HG03432 (cell line): ENCODE results near the gene ZNF473.
"Not testable (repeated sequence)": the region's sequence is repeated elsewhere in the genome, so short reads cannot be mapped to it uniquely, and the experiment has no call there.

Experiments used
- ATAC-seq: cut with Tn5 transposase; IDR thresholded peaks from one replicate; pipeline ENCODE4 v1.9.1; 2021; ENCODE audit warnings: mild to moderate bottlenecking, moderate library complexity; ENCODE audit not compliant: unreplicated experiment

Gene ZNF473

GRCh38 chr19:50047671-50048070 lies 21.9 kb downstream of the ZNF473 start:
- ATAC-seq = no peak

- ATAC-seq = no peak
These were observed 24.8 kb downstream of the ZNF473 start for GRCh38 chr19:50050406-50051227.

- not testable (repeated sequence) for ATAC-seq
These were observed 25.6 kb downstream of the ZNF473 start for GRCh38 chr19:50051228-50051895.

GRCh38 chr19:50051964-50052363 lies 26.2 kb downstream of the ZNF473 start:
- ATAC-seq = no peak

- ATAC-seq = no peak
These were observed 27.3 kb downstream of the ZNF473 start for GRCh38 chr19:50053119-50053518.

GRCh38 chr19:50058425-50058824 lies 32.6 kb downstream of the ZNF473 start:
- ATAC-seq = no peak

GRCh38 chr19:50059045-50059444 lies 33.2 kb downstream of the ZNF473 start:
- ATAC-seq = no peak

GRCh38 chr19:50060107-50060506 lies 34.3 kb downstream of the ZNF473 start:
- no peak for ATAC-seq

- ATAC-seq = no peak
These were observed 35.8 kb downstream of the ZNF473 start for GRCh38 chr19:50061650-50062049.

- no peak for ATAC-seq
These were observed 40.1 kb downstream of the ZNF473 start for GRCh38 chr19:50065938-50066337.

GRCh38 chr19:50067575-50067974 lies 41.8 kb downstream of the ZNF473 start:
- no peak for ATAC-seq

GRCh38 chr19:50068382-50068781 lies 42.6 kb downstream of the ZNF473 start:
- not testable (repeated sequence) for ATAC-seq

- not testable (repeated sequence) for ATAC-seq
These were observed 49.3 kb downstream of the ZNF473 start for GRCh38 chr19:50075076-50075475.

GRCh38 chr19:50075644-50076372 lies 50.0 kb downstream of the ZNF473 start:
- ATAC-seq = not testable (repeated sequence)

GRCh38 chr19:50076581-50077355 lies 51.0 kb downstream of the ZNF473 start:
- not testable (repeated sequence) for ATAC-seq

- not testable (repeated sequence) for ATAC-seq
These were observed 53.2 kb downstream of the ZNF473 start for GRCh38 chr19:50079014-50079413.

GRCh38 chr19:50084440-50084839 lies 58.6 kb downstream of the ZNF473 start:
- ATAC-seq = not testable (repeated sequence)

GRCh38 chr19:50087153-50087552 lies 61.3 kb downstream of the ZNF473 start:
- ATAC-seq = not testable (repeated sequence)

- ATAC-seq = not testable (repeated sequence)
These were observed 64.9 kb downstream of the ZNF473 start for GRCh38 chr19:50090706-50091105.

GRCh38 chr19:50091786-50092185 lies 66.0 kb downstream of the ZNF473 start:
- not testable (repeated sequence) for ATAC-seq

GRCh38 chr19:50092597-50092996 lies 66.8 kb downstream of the ZNF473 start:
- ATAC-seq = not testable (repeated sequence)
